ENCODE results near the gene PIP5K1B.

DNA sequence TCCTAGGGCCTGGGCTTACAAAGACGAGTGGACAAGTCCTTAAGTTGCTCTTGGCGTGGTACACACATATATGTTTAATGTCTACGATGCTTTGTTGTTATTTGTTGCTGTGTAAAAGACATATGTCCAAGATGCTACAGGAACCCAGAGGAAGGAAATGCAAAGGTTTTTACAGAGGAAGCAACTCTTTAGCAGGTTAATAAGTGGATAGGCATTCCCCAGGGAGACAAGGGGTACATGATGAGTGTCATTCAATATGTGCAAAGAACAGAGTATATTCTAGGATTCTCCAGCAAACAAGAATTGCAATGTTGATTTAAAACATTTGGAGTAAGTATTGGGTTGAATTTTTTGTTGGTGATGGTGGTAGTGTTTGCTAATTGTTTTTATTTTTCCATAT, 92.1 kb downstream of the PIP5K1B start:
- TF ChIP-seq, protein P1, sequence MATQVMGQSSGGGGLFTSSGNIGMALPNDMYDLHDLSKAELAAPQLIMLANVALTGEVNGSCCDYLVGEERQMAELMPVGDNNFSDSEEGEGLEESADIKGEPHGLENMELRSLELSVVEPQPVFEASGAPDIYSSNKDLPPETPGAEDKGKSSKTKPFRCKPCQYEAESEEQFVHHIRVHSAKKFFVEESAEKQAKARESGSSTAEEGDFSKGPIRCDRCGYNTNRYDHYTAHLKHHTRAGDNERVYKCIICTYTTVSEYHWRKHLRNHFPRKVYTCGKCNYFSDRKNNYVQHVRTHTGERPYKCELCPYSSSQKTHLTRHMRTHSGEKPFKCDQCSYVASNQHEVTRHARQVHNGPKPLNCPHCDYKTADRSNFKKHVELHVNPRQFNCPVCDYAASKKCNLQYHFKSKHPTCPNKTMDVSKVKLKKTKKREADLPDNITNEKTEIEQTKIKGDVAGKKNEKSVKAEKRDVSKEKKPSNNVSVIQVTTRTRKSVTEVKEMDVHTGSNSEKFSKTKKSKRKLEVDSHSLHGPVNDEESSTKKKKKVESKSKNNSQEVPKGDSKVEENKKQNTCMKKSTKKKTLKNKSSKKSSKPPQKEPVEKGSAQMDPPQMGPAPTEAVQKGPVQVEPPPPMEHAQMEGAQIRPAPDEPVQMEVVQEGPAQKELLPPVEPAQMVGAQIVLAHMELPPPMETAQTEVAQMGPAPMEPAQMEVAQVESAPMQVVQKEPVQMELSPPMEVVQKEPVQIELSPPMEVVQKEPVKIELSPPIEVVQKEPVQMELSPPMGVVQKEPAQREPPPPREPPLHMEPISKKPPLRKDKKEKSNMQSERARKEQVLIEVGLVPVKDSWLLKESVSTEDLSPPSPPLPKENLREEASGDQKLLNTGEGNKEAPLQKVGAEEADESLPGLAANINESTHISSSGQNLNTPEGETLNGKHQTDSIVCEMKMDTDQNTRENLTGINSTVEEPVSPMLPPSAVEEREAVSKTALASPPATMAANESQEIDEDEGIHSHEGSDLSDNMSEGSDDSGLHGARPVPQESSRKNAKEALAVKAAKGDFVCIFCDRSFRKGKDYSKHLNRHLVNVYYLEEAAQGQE (IDR thresholded peaks at IDR 0.05; ENCODE audit: low read depth), result no peak
- TF ChIP-seq RAD21 (IDR thresholded peaks at IDR 0.05; ENCODE audit: low read depth) (no peak), MAX (IDR thresholded peaks at IDR 0.05) (no peak), POLR2A (IDR thresholded peaks at IDR 0.05; ENCODE audit: borderline replicate concordance, extremely low read depth, insufficient read depth, insufficient read length) (no peak), JUND (IDR thresholded peaks at IDR 0.05) (no peak), EZH2 (IDR thresholded peaks at IDR 0.05) (no peak), YY1 (IDR thresholded peaks at IDR 0.05; ENCODE audit: extremely low read depth, insufficient replicate concordance, low read depth, low read length) (no peak), ELF1 (IDR thresholded peaks at IDR 0.05; ENCODE audit: borderline replicate concordance, low read depth) (no peak), EGR1 (IDR thresholded peaks at IDR 0.05; ENCODE audit: low read depth) (no peak), ZNF274 (IDR thresholded peaks at IDR 0.05; ENCODE audit: low read depth, low read length) (no peak), CEBPB (IDR thresholded peaks at IDR 0.05; ENCODE audit: low read depth) (no peak)
- TF ChIP-seq, protein P2, sequence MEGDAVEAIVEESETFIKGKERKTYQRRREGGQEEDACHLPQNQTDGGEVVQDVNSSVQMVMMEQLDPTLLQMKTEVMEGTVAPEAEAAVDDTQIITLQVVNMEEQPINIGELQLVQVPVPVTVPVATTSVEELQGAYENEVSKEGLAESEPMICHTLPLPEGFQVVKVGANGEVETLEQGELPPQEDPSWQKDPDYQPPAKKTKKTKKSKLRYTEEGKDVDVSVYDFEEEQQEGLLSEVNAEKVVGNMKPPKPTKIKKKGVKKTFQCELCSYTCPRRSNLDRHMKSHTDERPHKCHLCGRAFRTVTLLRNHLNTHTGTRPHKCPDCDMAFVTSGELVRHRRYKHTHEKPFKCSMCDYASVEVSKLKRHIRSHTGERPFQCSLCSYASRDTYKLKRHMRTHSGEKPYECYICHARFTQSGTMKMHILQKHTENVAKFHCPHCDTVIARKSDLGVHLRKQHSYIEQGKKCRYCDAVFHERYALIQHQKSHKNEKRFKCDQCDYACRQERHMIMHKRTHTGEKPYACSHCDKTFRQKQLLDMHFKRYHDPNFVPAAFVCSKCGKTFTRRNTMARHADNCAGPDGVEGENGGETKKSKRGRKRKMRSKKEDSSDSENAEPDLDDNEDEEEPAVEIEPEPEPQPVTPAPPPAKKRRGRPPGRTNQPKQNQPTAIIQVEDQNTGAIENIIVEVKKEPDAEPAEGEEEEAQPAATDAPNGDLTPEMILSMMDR (IDR thresholded peaks at IDR 0.05 in 2 of 3, conservative IDR thresholded peaks at IDR 0.05 in 1 of 3; ENCODE audit: borderline replicate concordance in 1 of 3, insufficient read depth in 1 of 3, low read depth in 2 of 3, low read length in 2 of 3), result no peak
- TF ChIP-seq, protein P3, sequence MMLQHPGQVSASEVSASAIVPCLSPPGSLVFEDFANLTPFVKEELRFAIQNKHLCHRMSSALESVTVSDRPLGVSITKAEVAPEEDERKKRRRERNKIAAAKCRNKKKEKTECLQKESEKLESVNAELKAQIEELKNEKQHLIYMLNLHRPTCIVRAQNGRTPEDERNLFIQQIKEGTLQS (IDR thresholded peaks at IDR 0.05), result no peak

Measured in HCT116 (cell line).